H1 (cell line): ENCODE results near the gene GMEB2. TPM values are rescaled to one million over a fixed set of nuclear protein-coding genes. Genes with fewer than 3 reads are reported as not detected.

Source experiments
- CTCF ChIA-PET: fragments of 300-600 bp; sonication (Branson Sonifier 250); formaldehyde crosslinking; loops from one replicate; lab custom pipeline; 2021; ENCODE audit not compliant: partially characterized antibody; lab: Charles Lee
- POLR2A ChIA-PET: fragments of 300-600 bp; sonication (Branson Sonifier 250); formaldehyde crosslinking; loops from one replicate; lab custom pipeline; 2021; ENCODE audit warnings: inconsistent platforms; ENCODE audit not compliant: partially characterized antibody; lab: Charles Lee
- DNase-seq, 2 experiments: peaks; one replicate each; pipeline versions ENCODE4 v3.0.0 to v3.0.0-alpha.2; 2010 to 2022; ENCODE audit warnings: low spot score in 2 of 2, low read depth in 1 of 2, mixed read lengths in 1 of 2
- FAIRE-seq: peaks from 2 replicates; lab custom pipeline; 2011; peaks lifted over from hg19 to GRCh38; lab: Jason Lieb, UNC
- H2AFZ ChIP-seq: 2 replicates; pipeline ENCODE4 v1.8.1; 2012; ENCODE audit warnings: low read length, inconsistent platforms
- H2AK5ac ChIP-seq: 2 replicates; pipeline ENCODE4 v1.6.1; 2013; ENCODE audit warnings: low read depth, low read length
- H2BK120ac ChIP-seq: replicated peaks from 2 replicates; pipeline ENCODE3; 2013; ENCODE audit warnings: low read depth, low read length, inconsistent platforms
- H2BK12ac ChIP-seq: 2 replicates; pipeline ENCODE4 v1.6.1; 2013; ENCODE audit warnings: low read depth, low read length
- H2BK15ac ChIP-seq: 2 replicates; pipeline ENCODE4 v1.6.1; 2013; ENCODE audit warnings: low read length
- H2BK20ac ChIP-seq: 2 replicates; pipeline ENCODE4 v1.6.1; 2013; ENCODE audit warnings: low read length
- H2BK5ac ChIP-seq: 2 replicates; pipeline ENCODE4 v1.6.1; 2013; ENCODE audit warnings: low read depth, low read length
- H3K14ac ChIP-seq: 2 replicates; pipeline ENCODE4 v1.6.1; 2013; ENCODE audit warnings: inconsistent platforms; ENCODE audit not compliant: insufficient read length
- H3K18ac ChIP-seq: 2 replicates; pipeline ENCODE4 v1.6.1; 2013; ENCODE audit warnings: low read length; ENCODE audit errors: extremely low read depth
- H3K23ac ChIP-seq: 2 replicates; pipeline ENCODE4 v1.6.1; 2013; ENCODE audit warnings: inconsistent platforms; ENCODE audit not compliant: insufficient read length
- H3K23me2 ChIP-seq: 2 replicates; pipeline ENCODE4 v1.6.1; 2013; ENCODE audit warnings: low read depth, low read length
- H3K27ac ChIP-seq: 2 replicates; pipeline ENCODE4 v1.6.1; 2011; ENCODE audit warnings: low read depth, low read length, inconsistent platforms
- H3K27me3 ChIP-seq, 4 experiments: replicated peaks in 1 of 4; 1 replicate in 1 of 4; 2 replicates in 3 of 4; pipeline versions ENCODE4 v1.6.1 to v1.8.1; 2011 to 2013; ENCODE audit warnings: low read length in 3 of 4, mild to moderate bottlenecking in 3 of 4, inconsistent platforms in 2 of 4, mixed read lengths in 2 of 4, moderate library complexity in 1 of 4; ENCODE audit not compliant: control insufficient read depth in 3 of 4, insufficient read depth in 3 of 4; ENCODE audit errors: extremely low read depth in 1 of 4
- H3K36me3 ChIP-seq, 4 experiments: 2 replicates each; pipeline versions ENCODE4 v1.6.1 to v1.8.1; 2011 to 2013; ENCODE audit warnings: mild to moderate bottlenecking in 4 of 4, low read length in 3 of 4, moderate library complexity in 2 of 4, control low read depth in 1 of 4, inconsistent platforms in 1 of 4; ENCODE audit not compliant: insufficient read depth in 4 of 4, control insufficient read depth in 2 of 4
- H3K4ac ChIP-seq: replicated peaks from 2 replicates; pipeline ENCODE3; 2013; ENCODE audit warnings: low read length, low read depth, mixed read lengths, inconsistent platforms; ENCODE audit not compliant: insufficient read length
- H3K4me1 ChIP-seq, 4 experiments: replicated peaks in 1 of 4; 1 replicate in 1 of 4; 2 replicates in 3 of 4; pipeline versions ENCODE4 v1.6.1 to v1.8.1; 2011 to 2013; ENCODE audit warnings: low read length in 3 of 4, inconsistent platforms in 2 of 4, mixed read lengths in 1 of 4; ENCODE audit not compliant: insufficient read depth in 4 of 4, control insufficient read depth in 3 of 4
- H3K4me2 ChIP-seq, 2 experiments: 2 replicates each; pipeline versions ENCODE4 v1.6.1 to v1.8.1; 2011 to 2013; ENCODE audit warnings: low read depth in 2 of 2, low read length in 2 of 2, control low read depth in 1 of 2, inconsistent platforms in 1 of 2, mild to moderate bottlenecking in 1 of 2; ENCODE audit not compliant: insufficient read depth in 1 of 2
- H3K4me3 ChIP-seq, 4 experiments: fragments of 200-600, 300-600 bp in 1 of 4; sonication (generic), shearing (Covaris generic), sonication (Bioruptor Twin) in 1 of 4; 2 replicates each; pipeline versions ENCODE4 v1.5.1 to v1.8.1; 2011 to 2016; ENCODE audit warnings: low read length in 4 of 4, low read depth in 3 of 4, control low read depth in 2 of 4, inconsistent platforms in 2 of 4, mild to moderate bottlenecking in 2 of 4, mixed read lengths in 1 of 4, moderate library complexity in 1 of 4; ENCODE audit not compliant: insufficient read depth in 2 of 4; ENCODE audit errors: extremely low read depth in 1 of 4
- H3K56ac ChIP-seq: replicated peaks from 2 replicates; pipeline ENCODE3; 2013; ENCODE audit warnings: low read depth, mild to moderate bottlenecking, mixed read lengths, low read length, inconsistent platforms; ENCODE audit not compliant: insufficient read length
- H3K79me1 ChIP-seq: 2 replicates; pipeline ENCODE4 v1.6.1; 2013; ENCODE audit warnings: low read depth, low read length, control low read depth
- H3K79me2 ChIP-seq, 2 experiments: 2 replicates each; pipeline versions ENCODE4 v1.6.1 to v1.8.1; 2012 to 2013; ENCODE audit warnings: low read length in 2 of 2, mild to moderate bottlenecking in 2 of 2, inconsistent platforms in 1 of 2; ENCODE audit not compliant: insufficient read depth in 2 of 2, control insufficient read depth in 1 of 2
- H3K9ac ChIP-seq, 4 experiments: replicated peaks in 1 of 4; 1 replicate in 1 of 4; 2 replicates in 3 of 4; pipeline versions ENCODE4 v1.6.1 to v1.8.1; 2011 to 2013; ENCODE audit warnings: low read depth in 3 of 4, low read length in 3 of 4, control low read depth in 2 of 4, mild to moderate bottlenecking in 2 of 4, moderate library complexity in 2 of 4, inconsistent platforms in 1 of 4; ENCODE audit errors: extremely low read depth in 1 of 4
- H3K9me3 ChIP-seq, 2 experiments: 2 replicates each; pipeline versions ENCODE4 v1.6.1 to v1.8.1; 2012 to 2013; ENCODE audit warnings: mild to moderate bottlenecking in 2 of 2, moderate library complexity in 2 of 2, control low read depth in 1 of 2, inconsistent platforms in 1 of 2, low read depth in 1 of 2, low read length in 1 of 2, mixed read lengths in 1 of 2; ENCODE audit not compliant: insufficient read depth in 2 of 2
- H4K20me1 ChIP-seq, 2 experiments: replicated peaks in 1 of 2; 2 replicates each; pipeline versions ENCODE3 to v1.8.1; 2011 to 2013; ENCODE audit warnings: inconsistent platforms in 2 of 2, low read length in 2 of 2, mild to moderate bottlenecking in 1 of 2; ENCODE audit not compliant: insufficient read depth in 2 of 2, control insufficient read depth in 1 of 2
- H4K5ac ChIP-seq: 2 replicates; pipeline ENCODE4 v1.6.1; 2013; ENCODE audit warnings: low read length, low read depth, mixed read lengths, inconsistent platforms; ENCODE audit not compliant: insufficient read length
- H4K8ac ChIP-seq: 2 replicates; pipeline ENCODE4 v1.8.0; 2013; ENCODE audit warnings: mild to moderate bottlenecking, moderate library complexity, low read length, inconsistent platforms; ENCODE audit not compliant: insufficient read depth; ENCODE audit errors: extremely low read depth
- H4K91ac ChIP-seq: replicated peaks from 2 replicates; pipeline ENCODE3; 2013; ENCODE audit warnings: low read length, mixed read lengths, inconsistent platforms; ENCODE audit not compliant: insufficient read length
- CTBP2 ChIP-seq: IDR thresholded peaks from 2 replicates; pipeline ENCODE4 v1.7.0; 2011; ENCODE audit warnings: borderline replicate concordance, mild to moderate bottlenecking, moderate library complexity, mixed read lengths, low read length; ENCODE audit not compliant: insufficient read depth, insufficient read length
- POLR2A ChIP-seq, 2 experiments: IDR thresholded peaks; 1 replicate in 1 of 2; 2 replicates in 1 of 2; pipeline ENCODE4 v1.6.1; 2011; ENCODE audit warnings: low read depth in 2 of 2, low read length in 2 of 2, mild to moderate bottlenecking in 2 of 2; ENCODE audit errors: control extremely low read depth in 1 of 2
- POU5F1 ChIP-seq: IDR thresholded peaks from 2 replicates; pipeline ENCODE4 v1.6.1; 2011; ENCODE audit warnings: low read depth, mild to moderate bottlenecking, low read length, moderate library complexity
- SAP30 ChIP-seq: fragments of 300-600 bp; sonication (generic); IDR thresholded peaks from 2 replicates; pipeline ENCODE4 v1.7.1; 2012; ENCODE audit warnings: low read length, moderate library complexity, mild to moderate bottlenecking, inconsistent platforms; ENCODE audit not compliant: insufficient read depth, insufficient replicate concordance
- SIX5 ChIP-seq: IDR thresholded peaks from 2 replicates; pipeline ENCODE4 v1.6.1; 2011; ENCODE audit warnings: mild to moderate bottlenecking, low read depth, low read length
- WGBS, 2 experiments: shearing (Covaris generic) in 1 of 2; methylation state at CpG; one replicate each; pipeline versions ENCODE4 v1.1.6 to v1.1.7; 2013 to 2015; ENCODE audit warnings: low lambda C conversion rate in 2 of 2, mixed read lengths in 2 of 2, inconsistent platforms in 1 of 2, low coverage in 1 of 2, missing lambda C conversion rate in 1 of 2; ENCODE audit not compliant: insufficient replicate concordance in 2 of 2, insufficient coverage in 1 of 2, insufficient read length in 1 of 2; ENCODE audit errors: extremely low coverage in 1 of 2, missing lambda C conversion rate in 1 of 2; 5-methylcytosine and 5-hydroxymethylcytosine counted together
- polyA plus RNA-seq, 7 experiments: library from polyadenylated mRNA; depleted of rRNA in 3 of 7; stranded (reverse) in 5 of 7; unstranded in 2 of 7; fragments of >200 nt in 5 of 7; fragments of 200-250 nt in 2 of 7; gene quantifications; 1 replicate in 5 of 7; 2 replicates in 1 of 7; 4 replicates in 1 of 7; pipeline versions ENCODE4 v1.2.1 to v1.2.3, GENCODE V29; 2011 to 2013; ENCODE audit warnings: missing spikeins in 2 of 7, mixed read lengths in 2 of 7
- total RNA-seq: library from RNA; stranded (reverse); fragmentation: NEBNext Ultra II Directional; extraction: Animal tissue kit (Norgen Biotek cat#: 25700); gene quantifications from 2 replicates; pipeline ENCODE4 v1.2.1, GENCODE V29; 2021

GMEB2 gene
- total and polyA plus RNA-seq, 2 of the 8 experiments (the other 6 are each of a cell fraction or from before 2014, with no cell fraction given) = 12.9 to 14.2 TPM

GRCh38 chr20:63636752-63637628, 10.1 kb upstream of the GMEB2 start:
- FAIRE-seq = no peak
- WGBS, 2 experiments = 85% methylated on average over 19 of the region's 19 CpGs; no CpG with 5 or more reads in 1 of the 2 experiments
- TF ChIP-seq POU5F1 (no peak), SAP30 (no peak), SIX5 (no peak), POLR2A (IDR thresholded peaks at IDR 0.05; ENCODE audit: control extremely low read depth in 1 of 2, low read depth in 2 of 2, low read length in 2 of 2) (no peak), CTBP2 (no peak)

More at GRCh38 chr20:63636752-63637628, 10.1 kb upstream of the GMEB2 start:
- Histone ChIP-seq H3K79me2 (no peaks in the 10 kb centered on the region), H3K56ac (no peak overlapping the region), H3K9ac (no peak overlapping the region), H3K18ac (peak overlapping the region; percentile 60; the same call in 1 of the 2 replicates), H4K8ac (peak overlapping the region; percentile 46), H3K4ac (peak overlapping the region; percentile 85), H2BK5ac (no peak overlapping the region), H2BK15ac (no peak overlapping the region), H3K23me2 (no peaks in the 10 kb centered on the region), H3K14ac (no peak overlapping the region), H3K4me2 (no peak overlapping the region), H3K4me3 (no peak overlapping the region), H3K4me1 (peaks cover 0 to 7% (median 0%) of the 10 kb centered on the region in 4 experiments; a peak in 1 of 7 replicates), H3K9me3 (no peaks in the 10 kb centered on the region), H3K36me3 (no peaks in the 10 kb centered on the region), H4K20me1 (no peaks in the 10 kb centered on the region), H3K27me3 (no peaks in the 10 kb centered on the region), H2BK120ac (no peak overlapping the region), H2AK5ac (no peak overlapping the region), H4K5ac (no peak overlapping the region), H2AFZ (no peak overlapping the region), H2BK12ac (no peak overlapping the region), H3K27ac (no peak overlapping the region), H2BK20ac (no peak overlapping the region), H4K91ac (no peak overlapping the region), H3K23ac (no peak overlapping the region), H3K79me1 (no peaks in the 10 kb centered on the region)
- ChIA-PET POLR2A (no interaction called here), CTCF (interaction anchor here (1.0 to 1.6 kb wide), 4 partner anchors 23 to 99 kb away, joined by 3 to 6 read pairs (median 4); no protein-coding TSS in a partner anchor)
- no peak for DNase-seq
